Mesenchymal stem cell (in vitro differentiated cells and primary cell): ENCODE results near the gene PDE11A.

Experiments used
- DNase-seq: peaks from one replicate; pipeline ENCODE4 v3.0.0-alpha.2; 2013
- H2AFZ ChIP-seq: one replicate; pipeline ENCODE4 v1.6.1; 2013; ENCODE audit warnings: low read depth, mild to moderate bottlenecking, control low read depth, inconsistent platforms, low read length, moderate library complexity
- H2AK5ac ChIP-seq: 2 replicates; pipeline ENCODE4 v1.6.1; 2013; ENCODE audit warnings: low read length, moderate library complexity, mild to moderate bottlenecking, inconsistent platforms; ENCODE audit not compliant: severe bottlenecking
- H2BK120ac ChIP-seq: one replicate; pipeline ENCODE4 v1.6.1; 2013; ENCODE audit warnings: low read depth, mild to moderate bottlenecking, inconsistent platforms, low read length, moderate library complexity
- H2BK12ac ChIP-seq, 2 experiments: one replicate each; pipeline ENCODE4 v1.6.1; 2013; ENCODE audit warnings: inconsistent platforms in 2 of 2, low read length in 2 of 2, mild to moderate bottlenecking in 2 of 2, moderate library complexity in 2 of 2, control low read depth in 1 of 2
- H2BK15ac ChIP-seq: one replicate; pipeline ENCODE4 v1.6.1; 2013; ENCODE audit warnings: mild to moderate bottlenecking, low read depth, inconsistent platforms; ENCODE audit not compliant: poor library complexity, severe bottlenecking
- H2BK5ac ChIP-seq: 2 replicates; pipeline ENCODE4 v1.6.1; 2013; ENCODE audit warnings: low read depth, mild to moderate bottlenecking, low read length, control low read depth, inconsistent platforms; ENCODE audit not compliant: poor library complexity, severe bottlenecking
- H3K14ac ChIP-seq, 2 experiments: one replicate each; pipeline ENCODE4 v1.6.1; 2013; ENCODE audit warnings: inconsistent platforms in 2 of 2, low read length in 2 of 2, control low read depth in 1 of 2, mild to moderate bottlenecking in 1 of 2, moderate library complexity in 1 of 2
- H3K18ac ChIP-seq, 2 experiments: one replicate each; pipeline ENCODE4 v1.6.1; 2013; ENCODE audit warnings: inconsistent platforms in 2 of 2, low read length in 2 of 2, control low read depth in 1 of 2, low read depth in 1 of 2, mild to moderate bottlenecking in 1 of 2
- H3K23ac ChIP-seq, 2 experiments: one replicate each; pipeline ENCODE4 v1.6.1; 2013; ENCODE audit warnings: inconsistent platforms in 2 of 2, low read length in 2 of 2, mild to moderate bottlenecking in 2 of 2, moderate library complexity in 2 of 2, control low read depth in 1 of 2
- H3K27ac ChIP-seq: 2 replicates; pipeline ENCODE4 v1.5.1; 2013; ENCODE audit warnings: mild to moderate bottlenecking, moderate library complexity, low read length, control low read depth, inconsistent platforms; ENCODE audit not compliant: poor library complexity, severe bottlenecking
- H3K27me3 ChIP-seq, 2 experiments: 2 replicates each; pipeline versions ENCODE4 v1.6.1 to v1.7.0; 2013; ENCODE audit warnings: low read length in 2 of 2, mild to moderate bottlenecking in 2 of 2, moderate library complexity in 2 of 2, control low read depth in 1 of 2, inconsistent platforms in 1 of 2; ENCODE audit not compliant: control insufficient read depth in 1 of 2, insufficient read depth in 1 of 2
- H3K36me3 ChIP-seq, 2 experiments: 2 replicates each; pipeline versions ENCODE4 v1.6.1 to v1.7.0; 2013; ENCODE audit warnings: low read length in 2 of 2, control low read depth in 1 of 2, inconsistent platforms in 1 of 2, low read depth in 1 of 2, mild to moderate bottlenecking in 1 of 2; ENCODE audit not compliant: insufficient read depth in 2 of 2, control insufficient read depth in 1 of 2
- H3K4ac ChIP-seq, 2 experiments: one replicate each; pipeline ENCODE4 v1.6.1; 2013; ENCODE audit warnings: inconsistent platforms in 2 of 2, low read length in 2 of 2, mild to moderate bottlenecking in 2 of 2, moderate library complexity in 2 of 2, control low read depth in 1 of 2, low read depth in 1 of 2
- H3K4me1 ChIP-seq: 2 replicates; pipeline ENCODE4 v1.6.1; 2013; ENCODE audit warnings: low read depth, low read length, control low read depth; ENCODE audit not compliant: control insufficient read depth, insufficient read depth
- H3K4me2 ChIP-seq: 2 replicates; pipeline ENCODE4 v1.6.1; 2013; ENCODE audit warnings: low read length, mild to moderate bottlenecking, inconsistent platforms; ENCODE audit not compliant: poor library complexity, severe bottlenecking
- H3K4me3 ChIP-seq, 2 experiments: 2 replicates each; pipeline versions ENCODE4 v1.5.1 to v1.7.0; 2013; ENCODE audit warnings: low read length in 2 of 2, mild to moderate bottlenecking in 2 of 2, control low read depth in 1 of 2, low read depth in 1 of 2; ENCODE audit not compliant: insufficient read depth in 1 of 2
- H3K79me1 ChIP-seq: replicated peaks from 2 replicates; pipeline ENCODE4 v1.6.1; 2013; ENCODE audit warnings: mild to moderate bottlenecking, control low read depth, low read length, inconsistent platforms; ENCODE audit not compliant: poor library complexity, severe bottlenecking
- H3K9ac ChIP-seq: 2 replicates; pipeline ENCODE4 v1.7.0; 2013; ENCODE audit warnings: mild to moderate bottlenecking, low read length, moderate library complexity
- H3K9me3 ChIP-seq: 2 replicates; pipeline ENCODE4 v1.7.0; 2013; ENCODE audit warnings: mild to moderate bottlenecking, low read length; ENCODE audit not compliant: control insufficient read depth
- H4K8ac ChIP-seq: one replicate; pipeline ENCODE4 v1.6.1; 2013; ENCODE audit warnings: inconsistent platforms, mild to moderate bottlenecking, low read length, moderate library complexity
- H4K91ac ChIP-seq: one replicate; pipeline ENCODE4 v1.6.1; 2013; ENCODE audit warnings: mild to moderate bottlenecking, low read length, inconsistent platforms
- WGBS: methylation state at CpG from one replicate; pipeline ENCODE4 v1.1.7; 2013; ENCODE audit warnings: mixed read lengths; 5-methylcytosine and 5-hydroxymethylcytosine counted together

Gene PDE11A

GRCh38 chr2:177992992-177993391 is 79.6 kb downstream of the PDE11A start:
- Histone ChIP-seq H2BK5ac (no peak overlapping the region), H2AFZ (no peak overlapping the region), H3K18ac (no peak overlapping the region), H3K14ac (no peak overlapping the region), H3K9me3 (no peaks in the 10 kb centered on the region), H2BK120ac (no peak overlapping the region), H4K8ac (no peak overlapping the region), H2AK5ac (peak overlapping the region; percentile 8), H2BK12ac (no peak overlapping the region), H3K27me3 (no peaks in the 10 kb centered on the region), H4K91ac (no peak overlapping the region), H3K27ac (no peak overlapping the region), H3K9ac (no peak overlapping the region), H2BK15ac (no peak overlapping the region), H3K4me3 (no peak overlapping the region), H3K36me3 (no peaks in the 10 kb centered on the region), H3K4ac (no peak overlapping the region), H3K4me2 (no peak overlapping the region), H3K79me1 (no peaks in the 10 kb centered on the region), H3K4me1 (peaks cover 2% of the 10 kb centered on the region), H3K23ac (no peak overlapping the region)
- 80% methylated on average over 1 of the region's 2 CpGs for WGBS
- DNase-seq = no peak

DNA sequence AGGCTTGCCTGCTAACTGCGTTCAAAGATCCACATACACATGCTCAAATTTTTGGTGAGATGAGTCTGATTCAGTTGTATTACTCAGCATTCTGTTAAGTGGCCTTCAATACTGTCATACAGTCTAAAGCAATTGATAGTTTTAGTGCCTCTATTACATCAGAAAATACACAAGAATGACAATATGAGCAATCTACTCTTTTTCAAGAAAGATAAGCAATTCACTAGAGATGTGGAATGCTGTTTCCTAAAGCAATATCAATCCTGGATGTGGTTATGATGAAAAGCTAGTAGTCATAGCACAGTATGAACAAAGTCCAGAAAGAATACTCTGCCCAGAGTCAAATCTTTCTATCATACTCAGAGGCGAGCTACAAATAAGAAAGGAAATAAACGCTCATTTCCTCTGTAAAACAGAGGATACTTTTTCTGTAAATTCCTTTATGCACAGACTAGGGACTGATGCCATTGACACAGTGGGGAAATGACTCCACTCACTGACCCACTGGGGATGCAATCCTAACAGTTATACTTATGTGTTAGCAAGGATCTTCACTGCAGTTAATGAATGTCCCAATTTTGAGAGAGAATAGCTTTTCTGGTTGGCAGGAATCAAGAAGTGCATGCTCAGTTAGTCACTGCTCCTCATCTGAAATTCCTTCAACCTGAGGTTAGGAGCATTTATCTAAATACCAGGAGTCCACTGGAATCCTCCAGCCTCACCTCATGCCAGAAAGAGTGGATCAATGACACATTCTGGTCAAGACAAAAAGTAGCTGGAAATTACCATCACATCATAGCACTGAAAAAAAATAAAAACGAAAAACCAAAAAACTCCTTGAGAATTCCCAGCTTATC is 83.3 kb downstream of the PDE11A start:
- no peaks in the 10 kb centered on the region for H3K9me3 ChIP-seq
- WGBS = 50% methylated on average over 2 of the region's 4 CpGs

DNA sequence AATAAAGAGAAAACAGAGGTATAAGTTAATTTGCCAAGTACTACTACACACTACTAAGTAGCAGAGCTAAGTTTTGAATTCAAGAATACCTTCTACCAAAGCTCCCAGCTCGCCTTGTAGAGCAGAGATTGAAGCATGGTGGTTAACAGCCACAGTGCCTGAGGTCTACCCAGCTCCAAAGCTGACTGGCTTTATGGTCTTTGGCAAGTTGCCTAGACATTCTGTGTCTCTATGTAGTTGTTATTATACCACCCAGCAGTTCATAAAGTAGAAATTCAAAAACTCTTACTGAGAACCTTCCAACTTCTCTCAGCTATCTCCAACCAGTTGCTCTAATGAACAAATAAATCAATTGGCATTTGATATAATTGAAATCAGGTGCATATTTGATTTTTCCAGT is 87.8 kb downstream of the PDE11A start:
- Histone ChIP-seq H4K8ac (no peak overlapping the region), H2AK5ac (no peak overlapping the region), H3K9me3 (no peaks in the 10 kb centered on the region), H3K27ac (no peak overlapping the region), H3K18ac (no peak overlapping the region), H3K27me3 (peaks cover 0 to 3% of the 10 kb centered on the region in 2 experiments), H3K4me1 (no peaks in the 10 kb centered on the region), H3K9ac (no peak overlapping the region), H3K4me3 (no peak overlapping the region), H3K4me2 (no peak overlapping the region), H2AFZ (no peak overlapping the region), H2BK15ac (no peak overlapping the region), H3K4ac (no peak overlapping the region), H2BK5ac (no peak overlapping the region), H3K79me1 (no peaks in the 10 kb centered on the region), H2BK12ac (no peak overlapping the region), H4K91ac (no peak overlapping the region), H3K14ac (no peak overlapping the region), H3K23ac (no peak overlapping the region), H2BK120ac (no peak overlapping the region), H3K36me3 (no peaks in the 10 kb centered on the region)
- peak; percentile 19 for DNase-seq
- WGBS = 83% methylated on average over 1 of the region's 1 CpG

More for the DNA sequence above, 83.3 kb downstream of the PDE11A start:
- Histone ChIP-seq H3K4me1 (peaks cover 2% of the 10 kb centered on the region), H2BK120ac (no peak overlapping the region), H3K79me1 (no peaks in the 10 kb centered on the region), H3K36me3 (no peaks in the 10 kb centered on the region), H2AK5ac (no peak overlapping the region), H2BK5ac (no peak overlapping the region), H3K14ac (no peak overlapping the region), H3K23ac (no peak overlapping the region), H3K18ac (peak overlapping the region in 1 of 2 experiments; percentile 40), H3K4me3 (no peak overlapping the region), H3K27me3 (peaks cover 0 to 3% of the 10 kb centered on the region in 2 experiments), H3K4me2 (no peak overlapping the region), H2AFZ (no peak overlapping the region), H2BK12ac (no peak overlapping the region), H4K8ac (no peak overlapping the region), H3K4ac (no peak overlapping the region), H3K9ac (no peak overlapping the region), H3K27ac (peak overlapping the region; percentile 91), H2BK15ac (no peak overlapping the region), H4K91ac (no peak overlapping the region)
- peak; percentile 28 for DNase-seq

DNA sequence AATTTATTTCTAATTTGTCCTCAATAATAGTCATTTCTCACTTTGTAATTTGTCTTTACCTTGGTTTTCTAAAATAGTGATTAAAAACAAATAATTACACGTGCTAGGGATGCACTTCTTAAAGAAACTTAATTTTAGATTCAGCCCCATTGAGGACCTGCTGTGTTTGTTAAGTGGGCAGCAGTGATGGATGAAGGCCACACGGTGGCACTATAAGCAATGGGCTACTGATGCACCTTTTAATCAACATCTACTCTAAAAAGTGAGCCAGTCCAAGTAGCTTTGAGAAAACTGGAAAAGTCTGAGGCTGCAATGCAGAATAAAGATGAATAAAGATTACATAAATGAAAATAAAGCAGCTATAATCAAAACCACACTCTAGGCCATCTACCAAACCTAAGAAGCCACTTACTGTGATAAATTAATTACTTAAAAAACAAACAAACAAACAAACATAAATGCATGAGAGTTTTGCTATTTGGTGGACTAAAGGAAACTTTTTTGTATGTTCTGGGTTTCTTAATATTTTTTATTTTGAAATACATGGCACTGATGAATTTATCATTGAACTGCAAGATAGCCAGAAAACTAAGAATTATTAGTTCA is 89.3 kb downstream of the PDE11A start:
- H2AK5ac ChIP-seq = no peak overlapping the region
- H3K4me3 ChIP-seq = no peak overlapping the region
- WGBS = 0% methylated on average over 1 of the region's 2 CpGs

More for the DNA sequence above, 89.3 kb downstream of the PDE11A start:
- Histone ChIP-seq H3K18ac (no peak overlapping the region), H3K79me1 (no peaks in the 10 kb centered on the region), H3K14ac (no peak overlapping the region), H3K23ac (no peak overlapping the region), H2BK120ac (no peak overlapping the region), H3K27ac (no peak overlapping the region), H4K91ac (no peak overlapping the region), H2BK5ac (no peak overlapping the region), H3K4me1 (no peaks in the 10 kb centered on the region), H3K36me3 (no peaks in the 10 kb centered on the region), H2BK15ac (no peak overlapping the region), H3K4me2 (no peak overlapping the region), H3K4ac (no peak overlapping the region), H2BK12ac (no peak overlapping the region), H4K8ac (no peak overlapping the region), H3K9ac (no peak overlapping the region), H3K27me3 (peaks cover 0 to 3% of the 10 kb centered on the region in 2 experiments), H3K9me3 (no peaks in the 10 kb centered on the region), H2AFZ (no peak overlapping the region)
- DNase-seq = peak; percentile 74
